GM18511 (cell line): Measurements from ENCODE around the gene KLHL11.
"Not testable (repeated sequence)": the region's sequence is repeated elsewhere in the genome, so short reads cannot be mapped to it uniquely, and the experiment has no call there.

ENCODE experiments used
- ATAC-seq: cut with Tn5 transposase; IDR thresholded peaks from one replicate; pipeline ENCODE4 v1.9.1; 2021; ENCODE audit warnings: mild to moderate bottlenecking, moderate library complexity; ENCODE audit not compliant: unreplicated experiment

Gene KLHL11

GRCh38 chr17:41888332-41888965 is 23.2 kb upstream of the KLHL11 start:
- ATAC-seq = no peak

GRCh38 chr17:41885733-41886132 is 20.5 kb upstream of the KLHL11 start:
- ATAC-seq = no peak

DNA sequence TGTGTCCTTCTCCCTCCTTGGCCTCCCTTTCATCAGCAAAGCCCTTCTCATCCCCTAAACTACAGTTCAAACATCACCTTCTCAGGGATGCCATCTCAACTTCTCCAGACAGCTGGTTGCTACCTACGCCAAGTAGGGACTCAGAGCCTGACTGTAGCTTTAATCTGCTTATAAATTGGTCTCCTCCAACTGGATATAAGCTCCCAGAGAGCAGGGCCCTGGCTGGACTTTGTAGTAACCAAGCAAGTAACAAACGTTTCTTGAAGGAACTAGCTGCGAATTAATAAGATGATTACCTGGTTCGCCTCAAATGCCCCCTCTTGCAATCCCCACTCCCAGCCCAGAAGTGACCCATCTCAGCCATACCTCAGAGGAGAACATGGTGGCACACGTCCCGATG is 17.5 kb upstream of the KLHL11 start:
- no peak for ATAC-seq

DNA sequence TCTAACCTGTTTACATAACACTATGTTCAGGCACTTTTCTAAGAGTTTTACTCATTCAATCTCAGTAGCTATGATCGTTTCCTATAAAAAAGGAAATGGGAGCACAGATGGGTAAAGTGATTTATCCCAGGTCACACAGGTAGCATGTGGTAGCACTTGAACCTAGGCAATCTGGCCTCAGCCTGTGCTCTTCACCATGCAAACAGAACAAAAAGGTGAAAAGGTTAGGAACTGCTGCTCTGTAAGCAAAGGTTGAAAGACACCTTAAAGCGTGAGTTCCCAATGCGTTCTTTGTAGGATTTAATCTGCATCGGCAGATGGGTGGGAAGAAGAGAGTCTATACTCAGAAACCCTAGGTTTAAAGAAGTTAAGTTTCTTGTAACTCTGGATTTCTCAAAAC is 14.9 kb upstream of the KLHL11 start:
- ATAC-seq = no peak

DNA sequence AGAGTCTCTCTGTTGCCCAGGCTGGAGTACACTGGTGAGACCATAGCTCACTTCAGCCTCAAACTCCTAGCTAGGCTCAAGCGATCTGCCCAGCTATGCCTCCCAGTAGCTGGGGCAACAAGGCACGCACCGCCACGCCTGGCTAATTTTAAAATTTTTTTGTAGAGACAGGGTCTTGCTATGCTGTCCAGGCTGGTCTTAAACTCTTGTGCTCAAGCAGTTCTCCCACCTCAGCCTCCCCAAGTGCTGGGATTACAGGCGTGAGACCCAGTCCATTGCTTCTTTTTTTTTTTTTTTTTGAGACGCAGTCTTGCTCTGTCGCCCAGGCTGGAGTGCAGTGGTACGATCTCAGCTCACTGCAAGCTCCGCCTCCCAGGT is 9.1 kb upstream of the KLHL11 start:
- not testable (repeated sequence) for ATAC-seq

DNA sequence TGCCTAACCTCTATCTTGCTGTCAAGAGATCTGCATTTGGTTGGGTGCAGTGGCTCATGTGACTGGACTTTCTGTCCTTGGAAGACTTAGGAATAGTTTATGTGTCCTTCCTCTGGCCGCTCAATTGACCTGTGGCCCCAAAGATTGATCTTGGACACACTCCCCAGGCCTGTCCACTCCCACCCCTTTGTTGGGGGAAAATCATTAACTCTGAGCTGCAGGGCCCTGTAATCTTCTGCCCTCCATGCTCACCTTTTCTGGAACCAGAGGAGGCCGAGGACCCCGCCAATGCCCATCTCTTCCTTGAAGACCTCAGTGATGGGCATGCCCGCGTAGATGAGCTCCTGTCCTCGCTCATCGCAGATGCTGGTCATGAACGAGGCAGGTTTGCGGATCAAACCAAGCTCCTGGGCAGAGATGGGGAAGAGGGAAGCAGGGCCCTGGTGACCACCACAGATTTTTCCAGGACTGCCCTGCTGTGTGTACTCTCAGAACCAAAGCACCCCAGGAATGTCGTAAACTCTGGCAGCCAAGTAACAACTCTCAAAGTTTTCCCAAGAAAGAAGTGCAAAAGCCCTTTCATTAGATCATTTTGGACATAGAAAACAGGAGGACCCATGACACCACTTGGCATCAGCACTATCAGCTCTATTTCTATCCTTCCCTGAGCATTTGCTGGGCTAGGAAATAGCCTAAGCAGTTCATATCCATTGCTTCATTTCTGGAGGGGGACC is 8.5 kb upstream of the KLHL11 start:
- no peak for ATAC-seq

GRCh38 chr17:41871789-41872188 is 6.6 kb upstream of the KLHL11 start:
- no peak for ATAC-seq

DNA sequence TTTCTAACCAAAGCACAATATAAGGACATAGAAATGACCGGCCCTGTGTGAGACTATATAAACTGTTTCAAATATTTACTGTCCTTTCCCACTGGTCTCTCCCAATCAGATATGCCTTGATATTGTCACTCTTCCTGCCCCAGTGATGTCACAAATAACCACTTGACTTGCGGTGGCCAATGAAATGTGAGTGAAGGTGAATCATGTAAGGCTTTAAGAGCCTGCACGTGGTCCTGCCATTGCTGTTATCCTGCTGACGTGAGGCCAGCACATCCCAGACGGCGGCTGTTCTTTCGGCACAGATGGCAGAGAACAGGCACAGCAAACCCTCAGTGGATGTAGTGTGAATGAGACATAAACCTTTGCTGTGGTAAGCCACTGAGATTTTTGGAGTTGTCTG is 5.4 kb upstream of the KLHL11 start:
- ATAC-seq = no peak

DNA sequence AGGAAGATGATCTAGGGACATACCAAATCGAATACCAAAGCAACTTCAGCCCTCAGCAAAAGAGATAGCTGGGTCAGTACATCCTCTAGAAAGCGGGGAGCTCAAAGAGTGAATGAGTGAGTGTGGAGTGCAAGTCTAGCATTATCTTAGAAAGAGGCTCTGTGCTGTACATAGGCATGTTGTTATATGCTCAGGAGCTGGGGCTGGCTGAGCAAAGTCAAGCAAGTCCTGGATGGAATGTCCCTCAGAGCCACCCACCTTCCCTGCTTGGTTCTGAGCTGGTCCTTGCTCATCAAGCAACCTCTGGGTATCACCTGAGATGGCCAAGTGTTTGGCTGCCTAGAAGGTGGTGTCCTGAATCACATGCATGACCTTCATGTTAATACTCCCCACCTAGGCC is 4.9 kb upstream of the KLHL11 start:
- no peak for ATAC-seq

- ATAC-seq = no peak
Observed at GRCh38 chr17:41869426-41869825, 4.2 kb upstream of the KLHL11 start.

- no peak for ATAC-seq
Observed at GRCh38 chr17:41868568-41868967, 3.3 kb upstream of the KLHL11 start.

- ATAC-seq = no peak
Observed at GRCh38 chr17:41865596-41865893, 322 bp upstream of the KLHL11 start.

DNA sequence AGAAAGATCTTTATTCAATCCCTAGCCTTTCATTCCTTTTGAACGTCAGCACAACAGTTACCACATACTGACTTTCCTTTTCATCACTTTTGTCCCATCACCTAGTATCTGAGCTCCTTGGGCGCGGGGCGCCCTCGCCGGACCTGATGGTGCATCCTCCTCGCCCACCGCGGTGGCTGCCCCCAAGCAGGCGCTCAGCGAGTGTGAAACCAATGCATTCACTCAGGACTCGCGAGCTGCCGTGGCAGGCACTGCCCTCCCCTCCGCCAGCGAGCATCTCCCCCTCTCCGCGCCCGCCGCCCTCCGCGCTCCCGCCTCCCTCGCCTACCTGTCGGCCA is 756 bp downstream of the KLHL11 start:
- no peak for ATAC-seq

DNA sequence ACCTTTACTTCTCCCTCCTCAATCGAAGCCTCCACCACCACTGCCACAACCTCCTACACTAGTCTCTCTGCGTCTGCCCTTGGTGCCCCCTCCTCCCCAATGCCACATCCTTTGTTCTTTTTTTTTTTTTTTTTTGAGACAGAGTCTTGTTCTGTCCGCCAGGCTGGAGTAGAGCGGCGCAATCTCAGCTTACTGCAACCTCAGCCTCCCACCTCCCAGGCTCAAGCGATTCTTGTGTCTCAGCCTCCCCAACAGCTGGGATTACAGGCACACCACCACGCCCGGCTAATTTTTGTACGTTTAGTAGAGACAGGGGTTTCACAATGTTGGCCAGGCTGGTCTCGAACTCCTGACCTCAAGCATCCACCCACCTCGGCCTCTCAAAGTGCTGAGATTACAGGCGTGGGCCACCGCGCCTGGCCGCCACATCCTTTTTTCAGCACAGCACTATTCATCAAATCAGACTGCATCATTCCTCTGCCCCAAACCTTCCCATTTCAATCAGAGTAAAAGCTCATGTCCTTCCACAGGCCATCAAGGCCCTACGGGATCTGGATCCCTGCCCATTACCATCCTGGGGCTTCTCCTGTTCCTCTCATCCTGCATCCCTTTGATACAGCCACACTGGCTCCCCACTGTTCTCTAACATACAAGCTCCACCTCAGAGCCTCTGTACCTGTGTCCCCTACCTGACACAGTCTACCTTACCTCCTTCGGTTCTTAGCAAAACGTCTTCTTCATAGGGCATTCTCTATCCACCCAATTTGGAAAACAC is 2.0 kb downstream of the KLHL11 start:
- no peak for ATAC-seq

- no peak for ATAC-seq
Observed at GRCh38 chr17:41860254-41860931, 4.8 kb downstream of the KLHL11 start.

DNA sequence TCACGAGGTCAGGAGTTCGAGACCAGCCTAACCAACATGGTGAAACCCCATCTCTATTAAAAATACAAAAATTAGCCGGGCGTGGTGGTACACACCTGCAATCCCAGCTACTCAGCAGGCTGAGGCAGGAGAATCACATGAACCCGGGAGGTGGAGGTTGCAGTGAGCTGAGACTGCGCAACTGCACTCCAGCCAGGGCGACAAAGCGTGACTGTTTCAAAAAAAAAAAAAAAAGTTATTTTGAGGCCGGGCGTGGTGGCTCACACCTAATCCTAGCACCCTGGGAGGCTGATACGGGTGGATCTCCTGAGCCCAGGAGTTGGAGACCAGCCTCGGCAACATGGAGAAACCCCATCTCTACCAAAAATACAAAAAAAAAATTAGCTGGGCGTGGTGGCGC is 13.8 kb downstream of the KLHL11 start:
- ATAC-seq = not testable (repeated sequence)

- ATAC-seq = no peak
Observed at GRCh38 chr17:41849251-41849990, 15.8 kb downstream of the KLHL11 start.

- ATAC-seq = no peak
Observed at GRCh38 chr17:41848788-41849187, 16.4 kb downstream of the KLHL11 start.

DNA sequence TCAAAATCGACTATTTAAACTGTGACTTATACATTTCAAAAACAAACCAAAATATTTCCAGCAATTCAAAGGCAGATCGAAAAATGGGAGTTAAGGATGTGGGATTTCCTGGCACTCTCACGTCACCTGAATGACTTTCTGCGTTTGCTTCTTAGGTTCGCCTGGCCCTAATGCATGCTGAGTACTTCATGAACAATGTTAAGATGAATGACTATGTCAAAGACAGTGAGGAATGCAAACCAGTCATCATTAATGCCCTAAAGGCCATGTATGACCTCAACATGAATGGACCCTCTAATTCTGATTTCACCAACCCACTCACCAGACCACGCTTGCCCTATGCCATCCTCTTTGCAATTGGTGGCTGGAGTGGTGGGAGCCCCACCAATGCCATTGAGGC is 20.3 kb downstream of the KLHL11 start:
- ATAC-seq = no peak

- ATAC-seq = not testable (repeated sequence)
Observed at GRCh38 chr17:41840781-41841180, 24.4 kb downstream of the KLHL11 start.

GRCh38 chr17:41839448-41839847 is 25.8 kb downstream of the KLHL11 start:
- ATAC-seq = not testable (repeated sequence)
